HG03196 (cell line): Measurements from ENCODE around the gene AMZ2.
"Not testable (repeated sequence)": the region's sequence is repeated elsewhere in the genome, so short reads cannot be mapped to it uniquely, and the experiment has no call there.

ENCODE experiments used
- ATAC-seq: cut with Tn5 transposase; IDR thresholded peaks from one replicate; pipeline ENCODE4 v1.9.1; 2021; ENCODE audit not compliant: unreplicated experiment

AMZ2 gene

GRCh38 chr17:68248199-68248825 is 469 bp downstream of the AMZ2 start:
- peak; percentile 24 for ATAC-seq

GRCh38 chr17:68248891-68249290 is 1.0 kb downstream of the AMZ2 start:
- no peak for ATAC-seq

GRCh38 chr17:68249354-68249765 is 1.5 kb downstream of the AMZ2 start:
- no peak for ATAC-seq

GRCh38 chr17:68253426-68253825 is 5.6 kb downstream of the AMZ2 start:
- not testable (repeated sequence) for ATAC-seq

- no peak for ATAC-seq
Measured at GRCh38 chr17:68255151-68255550, 7.3 kb downstream of the AMZ2 start.

GRCh38 chr17:68255731-68256538 is 8.1 kb downstream of the AMZ2 start:
- no peak for ATAC-seq

GRCh38 chr17:68256701-68257100 is 8.9 kb downstream of the AMZ2 start:
- ATAC-seq: not testable (repeated sequence)

- no peak for ATAC-seq
Measured at GRCh38 chr17:68257934-68258333, 10.1 kb downstream of the AMZ2 start.

- ATAC-seq: peak; percentile 82
Measured at GRCh38 chr17:68258890-68259647, 11.2 kb downstream of the AMZ2 start.

- not testable (repeated sequence) for ATAC-seq
Measured at GRCh38 chr17:68259648-68259951, 11.8 kb downstream of the AMZ2 start.

- ATAC-seq: no peak
Measured at GRCh38 chr17:68260051-68260762, 12.4 kb downstream of the AMZ2 start.

- not testable (repeated sequence) for ATAC-seq
Measured at GRCh38 chr17:68262467-68262866, 14.6 kb downstream of the AMZ2 start.

- ATAC-seq: peak; percentile 45
Measured at GRCh38 chr17:68263101-68263681, 15.3 kb downstream of the AMZ2 start.

- not testable (repeated sequence) for ATAC-seq
Measured at GRCh38 chr17:68265833-68266232, 18.0 kb downstream of the AMZ2 start.

GRCh38 chr17:68273722-68274121 is 25.9 kb downstream of the AMZ2 start:
- ATAC-seq: no peak

GRCh38 chr17:68276339-68276738 is 28.5 kb downstream of the AMZ2 start:
- not testable (repeated sequence) for ATAC-seq

GRCh38 chr17:68277807-68278206 is 30.0 kb downstream of the AMZ2 start:
- ATAC-seq: no peak

- ATAC-seq: not testable (repeated sequence)
Measured at GRCh38 chr17:68281965-68282364, 34.1 kb downstream of the AMZ2 start.

- ATAC-seq: no peak
Measured at GRCh38 chr17:68288375-68288774, 40.5 kb downstream of the AMZ2 start.

- no peak for ATAC-seq
Measured at GRCh38 chr17:68288804-68289203, 41.0 kb downstream of the AMZ2 start.

GRCh38 chr17:68289473-68289872 is 41.6 kb downstream of the AMZ2 start:
- no peak for ATAC-seq
